Adipocyte (in vitro differentiated cells): ENCODE measurements around the gene PRH1.

Experiments
- DNase-seq: peaks from one replicate; pipeline ENCODE4 v3.0.0-alpha.2; 2015; ENCODE audit warnings: low read depth
- H3K27me3 ChIP-seq: replicated peaks from 2 replicates; pipeline ENCODE4 v1.7.0; 2013; ENCODE audit warnings: mild to moderate bottlenecking, low read length, moderate library complexity; ENCODE audit not compliant: control insufficient read depth, insufficient read depth
- H3K36me3 ChIP-seq: 2 replicates; pipeline ENCODE4 v1.7.0; 2013; ENCODE audit warnings: low read length, mild to moderate bottlenecking, moderate library complexity; ENCODE audit not compliant: control insufficient read depth, insufficient read depth, severe bottlenecking
- H3K4me1 ChIP-seq: 2 replicates; pipeline ENCODE4 v1.7.0; 2013; ENCODE audit warnings: mild to moderate bottlenecking, low read length, moderate library complexity; ENCODE audit not compliant: control insufficient read depth, insufficient read depth
- H3K4me3 ChIP-seq: 2 replicates; pipeline ENCODE4 v1.7.0; 2013; ENCODE audit warnings: mild to moderate bottlenecking, low read length, moderate library complexity
- H3K9ac ChIP-seq: 2 replicates; pipeline ENCODE4 v1.7.0; 2013; ENCODE audit warnings: mild to moderate bottlenecking, low read length, moderate library complexity
- H3K9me3 ChIP-seq: 2 replicates; pipeline ENCODE4 v1.7.0; 2013; ENCODE audit warnings: mild to moderate bottlenecking, low read length, moderate library complexity; ENCODE audit not compliant: control insufficient read depth

The PRH1 gene

GRCh38 chr12:10884086-10884725 is at the start of gene PRH1:
Gene PRH1 (minus strand): TSS chr12:10884255. CDS start chr12:10884217, 38 bp downstream.
- Histone ChIP-seq H3K27me3 (no peaks in the 10 kb centered on the region), H3K9ac (no peak within 1 kb of the TSS), H3K9me3 (no peaks in the 10 kb centered on the region), H3K4me1 (no peaks in the 10 kb centered on the region), H3K4me3 (no peak within 1 kb of the TSS), H3K36me3 (peaks cover 15% of the 10 kb centered on the region)
- no peak for DNase-seq

DNA sequence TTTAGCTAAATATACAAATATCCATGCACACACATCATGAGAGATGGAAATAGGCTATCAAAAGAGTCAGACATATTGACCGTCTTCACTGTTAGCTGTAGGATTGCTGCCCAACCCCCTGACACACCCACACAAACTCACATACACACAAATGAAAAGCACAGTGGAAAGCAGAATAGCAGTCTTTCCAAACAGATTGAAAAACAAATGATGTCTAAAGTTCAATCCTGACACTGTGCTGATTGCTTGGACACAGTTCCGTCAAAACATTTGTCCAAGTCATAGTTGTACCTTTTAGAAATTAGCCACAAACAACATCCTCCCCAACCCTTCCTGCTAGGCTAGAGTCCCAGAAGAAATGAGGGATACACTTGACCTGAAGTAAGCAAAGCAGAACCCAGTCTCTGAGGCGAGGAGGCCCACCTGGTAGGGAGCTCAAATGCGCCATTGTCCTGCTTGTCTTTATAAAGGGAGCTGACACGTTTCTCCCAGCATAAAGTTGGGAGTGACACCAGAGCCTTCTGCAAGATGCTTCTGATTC is 44.8 kb upstream of the PRH1 start, which contains the start of gene PRH2:
PRH2 (plus strand) TSS at position 491 of the 541 bp plus-strand sequence; CDS start at position 529, 38 bp downstream.
- Histone ChIP-seq H3K27me3 (no peaks in the 10 kb centered on the region), H3K9me3 (no peaks in the 10 kb centered on the region), H3K4me3 (no peak within 1 kb of the TSS), H3K4me1 (no peaks in the 10 kb centered on the region), H3K36me3 (no peaks in the 10 kb centered on the region), H3K9ac (no peak within 1 kb of the TSS)
- no peak for DNase-seq

GRCh38 chr12:10926269-10926668 is 42.2 kb upstream of the PRH1 start:
- H3K4me1 ChIP-seq, result no peaks in the 10 kb centered on the region
- H3K9me3 ChIP-seq, result no peaks in the 10 kb centered on the region
- H3K36me3 ChIP-seq, result no peaks in the 10 kb centered on the region
- no peak for DNase-seq
- no peaks in the 10 kb centered on the region for H3K27me3 ChIP-seq
- no peak overlapping the region for H3K4me3 ChIP-seq
- H3K9ac ChIP-seq, result no peak overlapping the region

- Histone ChIP-seq H3K4me3 (no peak overlapping the region), H3K4me1 (no peaks in the 10 kb centered on the region), H3K27me3 (no peaks in the 10 kb centered on the region), H3K9ac (no peak overlapping the region), H3K9me3 (no peaks in the 10 kb centered on the region), H3K36me3 (no peaks in the 10 kb centered on the region)
- no peak for DNase-seq
Measured at GRCh38 chr12:10919809-10920208, 35.8 kb upstream of the PRH1 start.

DNA sequence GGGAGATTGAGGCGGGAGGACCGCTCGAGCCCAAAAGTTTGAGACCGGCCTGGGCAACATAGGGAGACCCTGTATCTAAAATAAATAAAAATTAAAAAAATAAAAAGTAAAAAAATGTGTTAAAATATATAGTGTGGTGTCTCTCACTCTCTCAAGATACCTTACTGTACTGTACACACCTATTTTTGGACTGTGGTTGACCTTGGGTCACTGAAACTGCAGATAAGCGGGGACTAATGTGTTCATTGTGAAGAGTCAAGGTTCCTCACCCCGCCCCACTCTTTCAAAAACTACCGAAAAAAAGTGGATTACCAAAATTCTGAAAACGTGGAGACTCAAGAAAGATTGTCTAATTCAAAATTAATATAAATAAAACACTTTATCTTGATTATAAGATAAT is 26.3 kb upstream of the PRH1 start:
- no peak overlapping the region for H3K4me3 ChIP-seq
- H3K9me3 ChIP-seq, result no peaks in the 10 kb centered on the region
- no peak overlapping the region for H3K9ac ChIP-seq
- no peak for DNase-seq
- no peaks in the 10 kb centered on the region for H3K4me1 ChIP-seq
- H3K27me3 ChIP-seq, result no peaks in the 10 kb centered on the region
- no peaks in the 10 kb centered on the region for H3K36me3 ChIP-seq

DNA sequence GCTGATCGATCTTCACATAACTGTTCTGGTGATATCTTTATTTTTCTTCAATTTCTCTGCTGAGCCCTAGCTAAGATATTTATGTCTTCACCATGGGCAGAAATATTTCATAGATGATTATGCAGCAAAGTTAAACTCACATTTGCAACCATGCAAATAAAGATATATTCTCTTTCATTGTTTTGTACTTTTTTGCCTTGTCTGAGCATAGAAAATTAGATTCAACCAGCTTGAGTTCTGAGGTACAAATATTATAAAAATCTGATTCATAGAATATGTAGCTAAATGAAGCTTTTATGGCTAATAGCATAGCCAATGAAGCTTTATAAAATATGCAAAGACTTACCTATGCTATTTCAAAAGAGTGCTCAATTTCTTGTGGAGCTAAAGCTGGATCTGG is 25.4 kb upstream of the PRH1 start, which contains the start of gene TAS2R13:
TAS2R13 (minus strand) TSS at position 101 of the 400 bp plus-strand sequence. CDS start 264 bp downstream, outside the sequence.
- Histone ChIP-seq H3K27me3 (no peaks in the 10 kb centered on the region), H3K4me1 (no peaks in the 10 kb centered on the region), H3K4me3 (no peak within 1 kb of the TSS), H3K9me3 (peaks cover 6% of the 10 kb centered on the region), H3K36me3 (no peaks in the 10 kb centered on the region), H3K9ac (no peak within 1 kb of the TSS)
- no peak for DNase-seq

GRCh38 chr12:10904686-10905085 is 20.6 kb upstream of the PRH1 start:
- Histone ChIP-seq H3K9ac (no peak overlapping the region), H3K27me3 (no peaks in the 10 kb centered on the region), H3K9me3 (peaks cover 27% of the 10 kb centered on the region), H3K36me3 (no peaks in the 10 kb centered on the region), H3K4me3 (no peak overlapping the region), H3K4me1 (no peaks in the 10 kb centered on the region)
- DNase-seq, result no peak

- H3K4me1 ChIP-seq, result no peaks in the 10 kb centered on the region
- no peak overlapping the region for H3K4me3 ChIP-seq
- H3K9me3 ChIP-seq, result peaks cover 27% of the 10 kb centered on the region
- H3K36me3 ChIP-seq, result no peaks in the 10 kb centered on the region
- no peak for DNase-seq
- no peak overlapping the region for H3K9ac ChIP-seq
- H3K27me3 ChIP-seq, result no peaks in the 10 kb centered on the region
Measured at GRCh38 chr12:10901427-10901826, 17.4 kb upstream of the PRH1 start.

DNA sequence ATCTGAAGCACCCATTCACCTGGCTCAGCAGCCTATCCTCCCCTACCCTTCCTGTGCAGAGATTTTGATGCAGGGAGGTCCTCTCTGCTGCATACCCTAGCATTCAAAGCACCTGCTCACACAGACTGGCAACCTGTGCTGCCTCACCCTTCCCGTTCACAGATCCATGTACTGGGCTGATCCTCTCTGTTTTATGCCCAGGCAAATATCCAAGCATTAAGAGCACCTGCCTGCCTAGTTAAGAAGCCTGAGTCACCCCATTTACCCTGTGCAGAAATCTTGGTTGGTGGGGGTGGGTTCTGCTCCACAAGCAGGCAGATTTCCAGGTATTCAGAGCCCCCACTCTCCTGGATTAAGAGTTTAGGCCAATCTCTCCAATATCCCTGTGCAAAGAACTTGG is 16.9 kb upstream of the PRH1 start:
- no peak for DNase-seq
- no peaks in the 10 kb centered on the region for H3K27me3 ChIP-seq
- H3K4me1 ChIP-seq, result no peaks in the 10 kb centered on the region
- H3K36me3 ChIP-seq, result no peaks in the 10 kb centered on the region
- H3K9ac ChIP-seq, result no peak overlapping the region
- no peak overlapping the region for H3K4me3 ChIP-seq
- H3K9me3 ChIP-seq, result peaks cover 27% of the 10 kb centered on the region

GRCh38 chr12:10900530-10900929 is 16.5 kb upstream of the PRH1 start:
- Histone ChIP-seq H3K27me3 (no peaks in the 10 kb centered on the region), H3K9me3 (peaks cover 27% of the 10 kb centered on the region), H3K4me3 (no peak overlapping the region), H3K4me1 (no peaks in the 10 kb centered on the region), H3K9ac (no peak overlapping the region), H3K36me3 (no peaks in the 10 kb centered on the region)
- DNase-seq, result no peak

DNA sequence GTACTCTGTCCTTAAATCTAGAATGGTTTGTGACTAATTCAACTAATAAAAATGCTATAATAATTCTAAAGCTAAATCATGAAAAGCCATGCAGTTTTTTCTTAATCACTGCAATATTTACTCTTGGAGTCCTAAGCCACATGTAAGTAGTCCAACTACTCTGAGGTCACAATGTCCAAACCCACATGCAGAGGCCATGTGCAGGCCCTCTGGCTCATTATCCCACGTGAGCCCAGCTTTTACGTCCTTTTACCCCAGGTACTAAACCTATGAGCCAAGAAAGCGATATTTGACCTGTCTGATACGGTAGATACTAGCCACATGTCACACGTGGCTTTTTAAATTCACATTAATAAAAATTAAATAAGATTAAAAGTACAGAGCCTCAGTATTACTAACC is 12.8 kb upstream of the PRH1 start:
- Histone ChIP-seq H3K36me3 (no peaks in the 10 kb centered on the region), H3K4me1 (no peaks in the 10 kb centered on the region), H3K9ac (no peak overlapping the region), H3K4me3 (no peak overlapping the region), H3K9me3 (no peaks in the 10 kb centered on the region), H3K27me3 (no peaks in the 10 kb centered on the region)
- no peak for DNase-seq

DNA sequence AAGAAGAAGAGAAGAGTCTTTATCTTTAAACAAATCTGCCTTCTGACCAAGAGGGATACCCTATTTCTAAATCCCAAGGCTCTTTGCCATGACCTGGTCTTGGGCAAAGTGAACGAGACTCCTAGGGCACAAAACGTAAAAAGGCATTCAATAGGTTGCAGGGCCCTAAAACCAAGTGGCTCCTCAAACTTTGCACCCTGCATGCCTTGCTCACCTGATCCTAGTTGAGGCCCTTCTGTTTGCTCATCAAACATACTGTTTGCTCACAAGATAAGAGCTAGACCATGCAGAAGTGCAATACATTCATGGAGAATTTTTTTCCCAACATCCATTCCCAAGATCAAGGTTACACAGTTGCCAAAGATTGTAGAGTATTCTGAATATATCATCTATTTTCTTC is 7.9 kb upstream of the PRH1 start:
- Histone ChIP-seq H3K27me3 (no peaks in the 10 kb centered on the region), H3K9ac (no peak overlapping the region), H3K4me3 (no peak overlapping the region), H3K9me3 (no peaks in the 10 kb centered on the region), H3K36me3 (no peaks in the 10 kb centered on the region), H3K4me1 (no peaks in the 10 kb centered on the region)
- no peak for DNase-seq
